Fibroblast of lung (primary cell): ENCODE results near the gene CD59. TPM values are rescaled to one million over a fixed set of nuclear protein-coding genes. Genes with fewer than 3 reads are reported as not detected.
A peak's percentile ranks its signal among the peaks of the same experiment; 100 is the strongest.

Experiments used
- DNase-seq, 2 donors: peaks; one replicate each; pipeline versions ENCODE4 v3.0.0 to v3.0.0-alpha.2; 2010; ENCODE audit warnings: low read depth in 2 of 2
- H2AFZ ChIP-seq: 2 replicates; pipeline ENCODE4 v1.5.1; 2012; ENCODE audit warnings: low read length, control low read depth, inconsistent platforms
- H3K27ac ChIP-seq: 2 replicates; pipeline ENCODE4 v1.5.1; 2011; ENCODE audit warnings: low read length, control low read depth; ENCODE audit not compliant: insufficient read depth
- H3K27me3 ChIP-seq: 2 replicates; pipeline ENCODE4 v1.5.1; 2011; ENCODE audit warnings: mild to moderate bottlenecking, low read length; ENCODE audit not compliant: control insufficient read depth, insufficient read depth
- H3K36me3 ChIP-seq: 2 replicates; pipeline ENCODE4 v1.5.1; 2011; ENCODE audit warnings: low read length; ENCODE audit not compliant: control insufficient read depth, insufficient read depth
- H3K4me1 ChIP-seq: 2 replicates; pipeline ENCODE4 v1.5.1; 2011; ENCODE audit warnings: low read length; ENCODE audit not compliant: control insufficient read depth, insufficient read depth; ENCODE audit errors: extremely low read depth
- H3K4me2 ChIP-seq: 2 replicates; pipeline ENCODE4 v1.5.1; 2011; ENCODE audit warnings: low read length, control low read depth; ENCODE audit not compliant: insufficient read depth; ENCODE audit errors: extremely low read depth
- H3K4me3 ChIP-seq, 4 experiments: fragments of 200-600 bp in 1 of 4; sonication (generic) in 1 of 4; replicated peaks in 1 of 4; 2 replicates each; pipeline ENCODE4 v1.5.1; 2011 to 2016; ENCODE audit warnings: low read length in 4 of 4, low read depth in 3 of 4, mild to moderate bottlenecking in 3 of 4, control low read depth in 2 of 4, inconsistent platforms in 1 of 4, mixed read lengths in 1 of 4; ENCODE audit not compliant: insufficient read depth in 1 of 4; ENCODE audit errors: control extremely low read depth in 1 of 4
- H3K79me2 ChIP-seq: 2 replicates; pipeline ENCODE4 v1.5.1; 2012; ENCODE audit warnings: mild to moderate bottlenecking, low read length, inconsistent platforms; ENCODE audit not compliant: control insufficient read depth, insufficient read depth
- H3K9ac ChIP-seq: 2 replicates; pipeline ENCODE4 v1.5.1; 2011; ENCODE audit warnings: mild to moderate bottlenecking, low read length, control low read depth; ENCODE audit not compliant: insufficient read depth
- H3K9me3 ChIP-seq: 2 replicates; pipeline ENCODE4 v1.5.1; 2012; ENCODE audit warnings: low read depth, low read length; ENCODE audit not compliant: control insufficient read depth, insufficient read depth
- H4K20me1 ChIP-seq: 2 replicates; pipeline ENCODE4 v1.5.1; 2011; ENCODE audit warnings: low read length; ENCODE audit not compliant: control insufficient read depth, insufficient read depth; ENCODE audit errors: extremely low read depth
- CTCF ChIP-seq, 2 donors: IDR thresholded peaks in 1 of 2; conservative IDR thresholded peaks in 1 of 2; 1 replicate in 1 of 2; 2 replicates in 1 of 2; pipeline ENCODE4 v1.5.1; 2011 to 2012; ENCODE audit warnings: low read length in 2 of 2, control low read depth in 1 of 2, inconsistent platforms in 1 of 2, low read depth in 1 of 2, mild to moderate bottlenecking in 1 of 2
- EZH2 ChIP-seq: IDR thresholded peaks from 2 replicates; pipeline ENCODE4 v1.5.1; 2012; ENCODE audit warnings: low read length, control low read depth, mild to moderate bottlenecking; ENCODE audit errors: missing control alignments
- polyA plus RNA-seq, 2 donors: library from polyadenylated mRNA; depleted of rRNA in 1 of 2; stranded (reverse) in 1 of 2; unstranded in 1 of 2; fragments of >200 nt; gene quantifications; 2 replicates each; pipeline ENCODE4 v1.2.1, GENCODE V29; 2011 to 2012; ENCODE audit warnings: missing spikeins in 1 of 2
- total RNA-seq: library from RNA; depleted of rRNA; stranded (reverse); fragments of >200 nt; gene quantifications from 2 replicates; pipeline ENCODE4 v1.2.1, GENCODE V29; 2014

Gene CD59
- total and polyA plus RNA-seq, 2 donors (not counting 1 experiment from before 2014, with no cell fraction given): 380 to 1,165 TPM

GRCh38 chr11:33706546-33706945 is 29.7 kb downstream of the CD59 start:
- H3K4me1 ChIP-seq: peaks cover 27% of the 10 kb centered on the region
- H3K4me3 ChIP-seq: no peak overlapping the region
- no peaks in the 10 kb centered on the region for H3K27me3 ChIP-seq
- H3K4me2 ChIP-seq: no peak overlapping the region
- no peak overlapping the region for H3K9ac ChIP-seq
- DNase-seq: no peak
- H3K9me3 ChIP-seq: no peaks in the 10 kb centered on the region
- H3K36me3 ChIP-seq: peaks cover 9% of the 10 kb centered on the region
- no peak for TF ChIP-seq EZH2
- TF ChIP-seq CTCF (conservative IDR thresholded peaks at IDR 0.05 in 1 of 2, IDR thresholded peaks at IDR 0.05 in 1 of 2; ENCODE audit: low read depth in 1 of 2, low read length in 2 of 2): no peak
- H3K27ac ChIP-seq: peak overlapping the region; percentile 51
- no peak overlapping the region for H2AFZ ChIP-seq
- H3K79me2 ChIP-seq: peaks cover 24% of the 10 kb centered on the region
- no peaks in the 10 kb centered on the region for H4K20me1 ChIP-seq

- Histone ChIP-seq H3K4me3 (no peak overlapping the region), H3K27me3 (no peaks in the 10 kb centered on the region), H3K4me2 (no peak overlapping the region), H3K27ac (peak overlapping the region; percentile 5), H2AFZ (no peak overlapping the region), H4K20me1 (no peaks in the 10 kb centered on the region), H3K9me3 (no peaks in the 10 kb centered on the region), H3K4me1 (peaks cover 36% of the 10 kb centered on the region), H3K9ac (no peak overlapping the region), H3K36me3 (peaks cover 7% of the 10 kb centered on the region), H3K79me2 (peaks cover 14% of the 10 kb centered on the region)
- no peak for DNase-seq
- TF ChIP-seq EZH2: no peak
- no peak for TF ChIP-seq CTCF (conservative IDR thresholded peaks at IDR 0.05 in 1 of 2, IDR thresholded peaks at IDR 0.05 in 1 of 2; ENCODE audit: low read depth in 1 of 2, low read length in 2 of 2)
Measured at GRCh38 chr11:33704240-33705002, 31.8 kb downstream of the CD59 start.

- Histone ChIP-seq H3K4me3 (no peak overlapping the region), H4K20me1 (no peaks in the 10 kb centered on the region), H3K9me3 (no peaks in the 10 kb centered on the region), H3K79me2 (peaks cover 10% of the 10 kb centered on the region), H3K9ac (no peak overlapping the region), H3K27ac (peak overlapping the region; percentile 5), H2AFZ (no peak overlapping the region), H3K4me1 (peaks cover 36% of the 10 kb centered on the region), H3K4me2 (no peak overlapping the region), H3K27me3 (no peaks in the 10 kb centered on the region), H3K36me3 (peaks cover 2% of the 10 kb centered on the region)
- DNase-seq: peak in 1 of 2 donors; percentile 63
- TF ChIP-seq CTCF (conservative IDR thresholded peaks at IDR 0.05 in 1 of 2, IDR thresholded peaks at IDR 0.05 in 1 of 2; ENCODE audit: low read depth in 1 of 2, low read length in 2 of 2) (no peak), EZH2 (no peak)
Measured at GRCh38 chr11:33703788-33704187, 32.4 kb downstream of the CD59 start.
